GM11168 (cell line): ENCODE data around the gene CMTM1.
"Not testable (repeated sequence)": the region's sequence is repeated elsewhere in the genome, so short reads cannot be mapped to it uniquely, and the experiment has no call there.

Experiments
- in situ Hi-C: fragments of 300-500 bp; cut with MboI; formaldehyde crosslinking; loops from one replicate; pipeline ENCODE4 v1.12.0; 2022; ENCODE audit warnings: low sequenced_read_pairs; ENCODE audit not compliant: unreplicated experiment

CMTM1 gene

DNA sequence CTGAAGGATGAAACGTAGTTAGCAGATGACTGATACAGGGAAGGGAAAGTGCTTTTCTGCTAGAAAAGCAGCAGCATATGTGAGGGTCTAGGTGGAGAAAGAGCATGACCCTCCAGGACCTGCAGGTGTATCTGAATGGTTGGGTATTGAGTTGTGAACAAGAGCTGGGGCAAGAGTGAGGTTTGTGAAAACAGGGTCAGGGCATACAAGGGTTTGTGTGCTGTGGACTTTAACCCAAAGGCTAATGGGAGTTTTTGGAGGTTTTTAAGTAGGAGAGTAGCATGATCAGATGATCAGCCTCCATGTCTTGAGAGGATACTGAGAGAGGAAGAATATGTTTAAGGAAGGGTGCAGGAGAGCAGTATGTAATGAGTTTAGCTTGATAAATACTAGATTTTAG is 6.1 kb upstream of the CMTM1 start:
- in situ Hi-C loops: no loop called here

DNA sequence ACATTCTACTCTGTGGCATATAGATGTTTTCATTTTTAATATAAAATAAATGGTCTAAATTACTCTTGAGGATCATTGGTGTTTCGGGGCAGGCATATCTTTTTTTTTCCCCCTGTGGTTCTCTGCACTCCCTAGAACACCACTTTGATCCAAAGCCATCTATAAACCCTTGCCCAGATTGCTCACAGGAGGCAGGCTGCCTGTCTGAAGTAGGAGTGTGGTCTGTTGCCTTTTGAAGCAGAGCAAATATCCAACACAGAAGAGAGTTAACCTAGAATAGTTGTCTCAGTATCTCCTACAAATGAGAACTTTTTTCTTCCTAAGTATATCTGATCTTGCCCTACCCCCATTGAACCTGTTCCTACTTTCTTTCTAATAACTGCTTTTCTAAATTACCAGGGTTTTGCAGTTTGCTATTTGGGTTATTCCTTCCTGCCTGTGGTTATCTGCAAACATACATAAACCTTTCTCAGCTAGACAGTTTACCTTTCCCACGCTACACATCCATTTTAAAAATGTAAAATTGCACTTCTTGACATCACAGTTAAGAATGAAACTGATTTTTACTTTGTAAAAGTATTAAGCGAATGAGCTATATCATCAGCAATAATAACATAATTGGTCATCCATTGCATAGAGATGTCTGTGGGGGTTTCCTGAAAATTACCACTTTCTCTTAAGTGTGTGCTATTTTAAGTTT is 4.7 kb upstream of the CMTM1 start:
- in situ Hi-C loops: no loop called here

DNA sequence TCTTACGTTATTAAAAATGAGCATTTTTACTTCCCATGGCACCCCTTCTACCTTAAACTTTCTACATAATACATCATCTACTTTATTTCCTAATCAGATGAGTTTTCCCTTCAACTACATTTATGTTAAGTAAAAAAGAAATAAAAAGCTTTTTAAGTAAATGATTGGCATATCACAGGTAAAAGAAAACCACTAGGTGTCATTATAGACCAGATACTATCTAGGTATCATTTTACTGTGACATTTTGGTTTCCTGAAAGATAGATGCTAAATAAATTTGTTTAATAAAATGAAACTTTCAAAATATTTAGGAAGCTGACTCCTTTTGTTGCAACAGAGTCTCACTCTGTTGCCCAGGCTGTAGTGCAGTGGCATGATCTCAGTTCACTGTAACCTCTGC is 3.8 kb upstream of the CMTM1 start:
- in situ Hi-C loops: no loop called here

DNA sequence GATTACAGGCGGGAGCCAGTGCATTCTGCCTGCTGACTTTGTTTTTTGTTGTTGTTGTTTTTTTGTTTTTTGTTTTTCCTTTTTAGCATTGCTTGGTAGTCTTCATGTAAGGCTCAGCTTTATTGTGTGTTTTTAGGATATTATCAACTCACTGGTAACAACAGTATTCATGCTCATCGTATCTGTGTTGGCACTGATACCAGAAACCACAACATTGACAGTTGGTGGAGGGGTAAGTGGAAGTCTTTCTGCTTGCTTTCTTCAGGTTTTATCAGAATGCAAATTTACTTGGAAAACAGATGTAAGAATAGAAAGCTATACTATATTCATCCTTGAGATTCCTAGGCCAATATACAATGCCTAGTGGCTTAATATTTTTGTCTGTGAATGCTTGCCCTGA is 3.3 kb upstream of the CMTM1 start:
- in situ Hi-C loops: no loop called here

DNA sequence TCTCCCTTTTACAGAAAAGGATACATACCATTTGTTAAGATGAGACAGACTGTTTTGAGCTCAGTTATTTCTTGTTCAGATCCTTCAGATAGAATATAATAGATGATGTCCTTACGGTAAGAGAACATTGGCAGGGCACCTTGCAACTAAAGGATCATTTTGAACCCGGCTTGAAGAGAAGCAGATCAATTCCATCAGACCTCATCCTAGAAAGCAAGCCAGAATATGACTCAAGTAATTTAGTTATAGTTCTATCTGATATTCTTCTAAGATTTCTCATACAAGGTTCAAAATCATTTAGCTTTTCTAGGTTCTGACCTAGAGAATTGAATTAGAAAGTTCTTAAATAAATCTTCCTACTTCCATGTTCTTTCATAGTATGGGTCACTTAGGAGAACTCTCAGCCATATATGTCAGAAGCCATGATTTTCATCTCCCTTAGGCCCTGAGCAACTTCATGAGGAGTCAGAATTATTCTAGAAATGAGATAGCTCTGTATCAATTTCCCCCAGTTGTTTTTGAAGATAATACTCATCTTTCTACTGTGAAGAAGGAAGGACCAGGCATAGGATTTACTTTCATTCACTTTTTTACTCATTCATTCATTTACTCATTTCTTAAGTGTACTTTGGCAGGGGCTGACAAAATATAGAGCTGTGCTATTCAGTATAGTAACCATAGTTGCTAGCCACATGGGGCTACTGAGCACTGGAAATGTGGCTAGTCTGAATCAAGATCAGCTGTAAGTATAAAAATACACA is 2.5 kb upstream of the CMTM1 start:
- in situ Hi-C loops: no loop called here

DNA sequence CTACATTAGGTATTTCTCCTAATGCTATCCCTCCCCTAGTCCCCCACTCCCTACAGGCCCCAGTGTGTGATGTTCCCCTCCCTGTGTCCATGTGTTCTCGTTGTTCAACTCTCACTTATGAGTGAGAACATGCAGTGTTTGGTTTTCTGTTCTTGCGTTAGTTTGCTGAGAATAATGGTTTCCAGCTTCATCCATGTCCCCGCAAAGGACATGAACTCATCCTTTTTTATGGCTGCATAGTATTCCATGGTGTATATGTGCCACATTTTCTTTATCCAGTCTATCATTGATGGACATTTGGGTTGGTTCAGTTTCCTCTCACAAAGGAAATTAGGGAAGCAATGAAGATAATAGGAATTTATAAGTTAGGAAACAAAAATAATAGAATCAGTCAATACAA is 1.0 kb downstream of the CMTM1 start:
- in situ Hi-C loops: not testable (repeated sequence)

DNA sequence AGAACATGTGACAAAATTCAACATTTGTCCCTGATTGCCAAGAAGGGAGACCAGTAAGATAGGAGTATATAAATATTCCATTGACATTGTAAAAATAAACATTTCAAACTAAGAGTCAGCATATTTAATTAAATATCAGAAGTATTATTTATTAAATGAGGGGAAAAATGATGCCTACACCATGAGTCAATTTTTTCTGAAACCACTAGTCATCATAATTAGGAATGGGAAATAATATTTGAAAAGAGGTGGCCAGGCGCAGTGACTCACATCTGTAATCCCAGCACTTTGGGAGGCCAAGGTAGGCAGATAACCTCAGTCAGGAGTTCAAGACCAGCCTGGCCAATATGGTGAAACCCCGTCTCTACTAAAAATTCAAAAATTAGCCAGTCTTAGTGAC is 2.1 kb downstream of the CMTM1 start:
- in situ Hi-C loops: no loop called here

DNA sequence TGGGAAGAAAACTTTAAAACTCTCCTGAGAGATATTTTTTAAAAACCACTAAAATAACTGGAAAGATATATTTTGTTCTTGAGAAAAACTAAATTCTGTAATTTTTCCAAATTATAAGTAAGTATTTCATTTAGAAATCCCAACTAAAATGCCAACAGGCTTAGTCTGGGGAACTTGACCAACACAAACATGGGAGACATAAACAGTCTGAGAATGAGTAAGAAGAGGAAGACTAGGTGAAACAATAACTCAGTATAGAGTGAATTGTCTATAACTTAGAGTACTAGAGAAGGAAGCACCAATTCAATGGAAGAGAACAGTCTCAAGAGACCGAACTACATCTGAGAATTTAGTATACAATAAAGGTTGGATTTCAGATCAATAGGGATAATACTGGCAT is 2.9 kb downstream of the CMTM1 start:
- in situ Hi-C loops: no loop called here

DNA sequence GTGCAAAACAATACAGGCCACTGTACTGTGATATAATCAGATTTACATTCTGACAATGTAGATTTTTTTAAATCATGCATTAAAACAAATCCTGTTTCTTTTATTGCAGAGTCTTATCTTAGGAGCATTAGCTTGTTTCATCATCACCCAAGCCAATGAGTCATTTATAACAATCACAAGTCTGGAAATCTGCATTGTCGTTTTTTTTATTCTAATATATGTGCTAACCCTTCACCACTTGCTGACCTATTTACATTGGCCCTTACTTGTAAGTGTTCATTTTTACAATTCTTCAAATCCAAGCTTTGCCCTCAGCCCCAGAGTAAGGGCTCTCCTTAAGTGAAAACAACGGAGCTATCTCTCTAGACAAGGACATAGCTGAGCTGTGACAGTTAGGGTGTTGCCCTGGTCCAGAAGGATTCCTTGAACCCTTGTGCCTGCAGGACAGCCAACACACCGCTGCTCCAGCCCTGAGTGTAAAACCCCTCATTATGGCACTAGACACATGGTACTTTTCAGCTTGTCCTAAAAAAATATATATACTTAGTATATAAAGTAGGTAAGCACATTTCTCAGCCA is 3.7 kb downstream of the CMTM1 start:
- in situ Hi-C loops: no loop called here

DNA sequence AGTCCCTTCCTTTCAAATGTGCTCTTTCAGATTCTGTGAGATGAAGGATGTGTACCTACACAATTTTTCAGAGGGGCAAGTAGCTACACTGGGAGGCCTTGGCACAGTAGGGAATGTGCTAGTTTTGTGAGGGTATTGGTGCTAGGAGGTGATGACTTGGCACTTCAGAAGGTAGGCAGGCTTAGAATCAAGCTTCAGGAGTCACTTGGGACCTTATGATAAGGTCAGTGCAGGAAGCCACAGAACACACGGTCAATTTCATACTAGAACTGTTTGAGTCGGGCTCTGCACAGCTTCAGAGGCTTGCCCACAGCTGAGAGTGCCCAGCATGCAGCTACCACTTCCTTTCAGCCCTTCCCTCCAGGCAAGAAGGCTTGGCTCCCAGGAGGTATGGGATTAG is 6.1 kb downstream of the CMTM1 start:
- in situ Hi-C loops: no loop called here

DNA sequence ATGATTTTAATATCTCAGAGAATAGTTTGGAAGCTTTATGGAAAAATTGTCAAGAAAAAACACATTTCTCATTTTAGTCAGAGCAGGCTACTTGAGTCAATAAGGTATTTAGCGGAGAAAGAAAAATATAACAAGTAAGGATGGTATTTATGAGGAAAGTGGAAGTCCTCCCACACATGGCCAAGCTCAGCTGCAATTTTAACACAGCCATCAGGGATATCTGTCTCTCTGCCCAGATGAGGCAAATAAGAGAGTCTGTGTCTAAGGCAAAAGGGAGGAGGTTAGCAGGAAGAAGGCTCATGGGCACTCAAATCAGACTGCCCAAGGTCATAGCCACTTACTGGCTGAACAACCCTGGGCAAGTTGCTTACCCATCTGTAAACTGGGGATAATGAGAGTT is 7.8 kb downstream of the CMTM1 start:
- in situ Hi-C loops: no loop called here

DNA sequence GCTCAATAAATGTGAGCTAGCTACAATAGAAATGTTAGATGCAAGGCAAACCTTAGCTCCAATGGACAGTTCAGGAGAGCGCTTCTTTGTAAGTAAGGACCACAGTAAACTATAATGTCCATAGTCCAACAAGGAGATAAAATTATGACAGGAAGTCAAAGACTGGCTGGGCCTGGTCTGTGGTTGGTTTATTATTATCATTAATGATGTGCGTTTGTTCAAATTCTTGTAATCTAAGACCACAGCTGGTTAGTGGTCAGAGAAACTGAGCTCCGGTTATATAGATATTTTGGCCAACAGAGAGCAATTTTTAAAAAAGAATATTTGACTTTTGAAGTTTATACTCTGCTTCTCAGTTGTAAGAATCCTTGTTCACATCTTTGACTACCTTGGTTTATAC is 8.3 kb downstream of the CMTM1 start:
- in situ Hi-C loops: no loop called here

DNA sequence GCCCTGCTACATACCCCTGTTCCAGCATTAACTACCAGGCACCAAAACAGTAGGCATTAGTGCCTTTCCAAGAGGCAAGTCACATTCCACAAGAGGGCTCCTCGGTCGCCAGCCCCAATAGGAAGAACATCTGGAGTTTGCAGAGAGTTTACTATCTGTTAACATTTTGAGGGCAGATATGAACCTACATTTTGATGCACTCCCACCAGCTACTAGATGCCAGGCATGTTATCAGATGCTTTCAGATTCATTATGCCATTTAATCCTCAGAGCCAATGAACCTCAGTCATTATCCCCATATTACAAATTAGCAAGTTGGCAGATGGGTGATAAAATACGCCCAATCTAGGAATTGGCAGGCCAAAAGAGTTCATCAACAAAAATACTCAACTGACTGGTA is 8.8 kb downstream of the CMTM1 start:
- in situ Hi-C loops: no loop called here

DNA sequence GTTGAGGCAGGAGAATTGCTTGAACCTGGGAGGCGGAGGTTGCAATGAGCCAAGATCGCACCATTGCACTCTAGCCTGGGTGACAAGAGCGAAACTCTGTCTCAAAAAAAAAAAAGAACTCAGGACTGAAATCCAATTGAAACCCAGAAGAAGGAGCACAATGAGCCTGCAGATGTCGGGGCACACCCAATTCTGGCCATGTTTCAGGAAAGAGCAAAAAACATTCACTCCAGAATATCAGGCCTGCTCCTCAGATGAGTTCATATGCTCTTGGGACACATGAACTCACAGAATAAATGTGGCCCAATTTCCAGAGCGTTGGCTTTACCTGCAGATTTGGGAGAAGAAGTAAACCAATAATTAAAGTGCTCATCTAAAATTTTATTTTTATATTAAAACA is 10.1 kb downstream of the CMTM1 start:
- in situ Hi-C loops: no loop called here

DNA sequence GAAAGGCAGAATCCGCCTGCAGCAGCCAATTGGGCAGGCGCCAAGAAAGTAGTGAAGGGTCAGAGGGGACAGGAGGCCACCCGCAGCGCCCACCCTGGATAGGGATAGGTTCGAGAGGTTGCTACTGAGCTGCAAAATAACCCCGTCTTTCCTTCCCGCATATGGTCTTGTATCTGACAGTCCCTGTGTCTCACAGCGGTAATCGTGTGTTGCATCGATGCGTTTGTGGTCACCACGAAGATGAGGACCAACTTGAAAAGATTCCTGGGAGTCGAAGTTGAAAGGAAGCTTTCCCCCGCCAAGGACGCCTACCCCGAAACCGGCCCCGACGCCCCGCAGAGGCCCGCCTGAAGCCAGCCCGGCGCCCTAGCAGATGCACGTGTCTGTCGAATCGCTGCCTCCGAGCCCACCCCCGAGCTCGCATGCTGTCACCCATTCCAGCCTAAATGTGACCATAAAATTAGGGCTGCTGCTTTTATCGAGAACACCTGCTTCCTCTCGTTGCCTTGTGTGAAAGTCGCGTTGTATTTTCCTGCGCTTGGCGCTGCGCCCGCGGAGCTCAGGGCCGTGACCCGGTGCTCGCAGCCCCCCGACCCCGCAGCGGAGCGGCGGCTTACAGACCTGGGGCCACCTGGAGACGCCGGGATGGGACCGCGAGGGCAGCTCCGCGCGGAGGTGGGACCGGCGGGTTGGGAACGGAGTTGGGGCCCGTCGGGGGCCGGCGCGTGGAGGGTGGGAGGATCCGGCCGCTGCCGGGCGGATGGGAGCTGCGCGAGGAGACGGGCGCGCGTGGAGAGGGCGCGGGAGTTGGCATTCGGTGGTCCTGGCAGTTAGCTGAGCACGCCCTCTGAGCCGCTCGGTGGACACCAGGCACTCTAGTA is 12.7 kb downstream of the CMTM1 start, which contains the start of gene CMTM2:
Gene CMTM2, plus strand, starts transcription at position 813 of the 881 bp plus-strand sequence. CDS start 145 bp downstream, outside the sequence.
- in situ Hi-C loops: no loop called here

DNA sequence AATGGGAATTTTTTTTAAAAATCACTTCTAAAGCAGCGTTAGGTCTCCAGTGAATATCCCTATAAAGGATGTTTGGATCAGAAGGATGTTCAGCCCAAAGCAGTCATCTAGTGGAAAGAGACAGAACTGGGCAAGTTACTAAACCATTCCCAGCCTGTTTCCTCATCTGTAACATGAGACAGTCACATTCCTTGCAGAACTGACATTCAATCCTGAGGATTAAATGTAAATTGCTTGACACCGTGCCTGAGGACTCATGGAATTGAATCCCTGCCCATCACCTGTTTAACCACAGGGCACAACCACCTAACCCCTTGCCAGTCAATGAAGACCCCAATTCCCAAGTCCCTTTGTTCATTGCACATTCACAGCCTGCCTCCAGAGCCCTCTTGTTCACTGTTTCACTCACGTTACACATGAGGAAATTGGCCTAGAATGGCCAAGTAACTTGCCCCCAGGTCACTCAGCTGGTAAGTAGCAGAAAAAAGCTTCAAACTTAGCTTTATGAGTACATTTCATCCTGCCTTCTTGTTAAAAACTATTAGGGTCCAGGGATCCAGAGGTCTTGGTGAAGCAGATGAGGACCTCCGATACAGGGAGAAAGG is 14.5 kb downstream of the CMTM1 start:
- in situ Hi-C loops: no loop called here

DNA sequence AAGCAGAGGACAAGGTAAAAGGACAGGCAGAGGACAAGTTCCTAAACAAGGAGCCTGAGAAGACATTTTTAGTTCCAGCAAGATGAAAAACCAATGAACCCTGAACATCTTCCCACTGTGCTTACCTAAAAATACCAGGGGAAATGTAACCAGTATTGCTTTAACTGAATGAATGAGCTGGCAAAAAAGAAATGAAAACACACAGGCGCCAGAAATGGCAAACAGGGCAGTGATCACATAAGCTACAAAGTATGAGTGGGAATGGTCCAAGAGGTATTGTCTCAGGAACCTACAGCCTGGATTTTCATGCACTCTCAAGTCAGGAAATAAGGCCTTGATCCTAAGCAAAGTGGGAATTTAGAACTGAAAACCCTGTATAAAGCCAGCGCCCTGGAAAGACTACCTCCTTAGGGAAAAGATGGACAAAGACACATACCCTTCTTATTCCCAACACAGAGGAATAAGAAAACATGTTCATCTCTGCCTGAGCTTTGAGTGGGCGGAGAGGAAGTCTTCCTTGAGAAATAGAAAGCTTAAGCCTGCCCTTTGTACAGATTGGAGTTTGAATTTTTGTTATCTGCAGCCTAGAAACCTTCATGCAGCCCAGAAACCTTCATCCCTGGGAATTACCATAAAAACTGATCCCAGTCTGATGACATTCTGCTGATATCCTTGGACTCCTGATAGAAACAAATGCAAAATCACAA is 15.2 kb downstream of the CMTM1 start:
- in situ Hi-C loops: no loop called here

DNA sequence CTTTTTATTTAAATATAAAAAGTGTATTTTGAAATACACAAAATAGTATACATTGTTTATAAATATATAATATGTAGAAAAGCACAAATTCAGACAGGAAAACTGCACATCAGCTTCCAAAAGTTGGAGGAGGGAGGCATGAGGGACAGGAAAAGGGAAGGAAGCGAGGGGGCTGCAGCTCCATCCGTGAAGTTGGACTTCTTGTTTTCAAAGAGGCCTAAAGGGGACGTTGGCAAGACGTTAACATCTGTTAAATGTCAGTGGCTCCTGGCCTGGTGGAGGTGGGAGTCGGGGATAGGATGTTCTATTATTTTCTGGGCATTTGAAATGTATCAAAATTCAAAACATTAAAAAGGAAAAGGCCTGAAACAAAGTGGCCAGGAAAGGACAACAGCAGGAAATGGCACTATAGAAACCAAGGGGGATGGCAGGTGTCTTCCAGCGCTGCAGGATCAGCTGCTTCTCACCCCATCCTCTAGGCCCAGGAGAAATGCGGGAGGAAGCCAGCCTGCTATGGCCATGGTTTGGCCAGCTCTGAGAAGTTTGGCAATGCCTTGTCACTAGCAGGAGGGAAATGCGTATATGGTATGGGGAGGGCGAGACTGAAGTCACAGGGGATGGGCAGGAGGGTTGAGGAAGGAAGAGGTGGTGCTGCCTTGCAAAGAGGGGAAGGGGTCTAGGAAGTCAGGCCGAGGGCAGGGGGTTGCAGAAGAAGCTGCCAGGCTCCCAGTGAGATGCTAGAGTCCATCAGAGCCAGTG is 19.4 kb downstream of the CMTM1 start:
- in situ Hi-C loops: loop anchor here (5.0 kb wide), 1 partner anchor 103 kb away; no protein-coding TSS in a partner anchor
